Liver (tissue), 9 donors: ENCODE data around the gene CA11. TPM values are rescaled to one million over a fixed set of nuclear protein-coding genes. Genes with fewer than 3 reads are reported as not detected.
A peak's percentile ranks its signal among the peaks of the same experiment; 100 is the strongest.

Experiments
- DNase-seq: peaks from one replicate; pipeline ENCODE4 v3.0.0-alpha.2; 2017; ENCODE audit warnings: low spot score
- H3K27ac ChIP-seq, 2 donors: one replicate each; pipeline ENCODE4 v1.7.0; 2013; ENCODE audit warnings: inconsistent platforms in 2 of 2, low read length in 2 of 2, control low read depth in 1 of 2, low read depth in 1 of 2, mild to moderate bottlenecking in 1 of 2
- H3K27me3 ChIP-seq, 4 donors: one replicate each; pipeline versions ENCODE4 v1.6.1 to v1.7.0; 2013; ENCODE audit warnings: low read length in 3 of 4, inconsistent platforms in 1 of 4, mild to moderate bottlenecking in 1 of 4, moderate library complexity in 1 of 4; ENCODE audit not compliant: control insufficient read depth in 4 of 4, insufficient read depth in 4 of 4
- H3K36me3 ChIP-seq, 4 donors: one replicate each; pipeline versions ENCODE4 v1.6.1 to v1.7.0; 2013; ENCODE audit warnings: low read length in 3 of 4, mild to moderate bottlenecking in 3 of 4, low read depth in 1 of 4, moderate library complexity in 1 of 4; ENCODE audit not compliant: control insufficient read depth in 4 of 4, insufficient read depth in 3 of 4
- H3K4me1 ChIP-seq, 4 donors: one replicate each; pipeline versions ENCODE4 v1.6.1 to v1.7.0; 2013; ENCODE audit warnings: low read length in 3 of 4, mild to moderate bottlenecking in 3 of 4, moderate library complexity in 1 of 4; ENCODE audit not compliant: control insufficient read depth in 4 of 4, insufficient read depth in 4 of 4
- H3K4me3 ChIP-seq, 3 donors: one replicate each; pipeline versions ENCODE4 v1.6.1 to v1.7.0; 2013; ENCODE audit warnings: low read length in 3 of 3, control low read depth in 1 of 3, low read depth in 1 of 3, mild to moderate bottlenecking in 1 of 3
- H3K9ac ChIP-seq, 2 donors: one replicate each; pipeline ENCODE4 v1.7.0; 2013; ENCODE audit warnings: low read length in 2 of 2, mild to moderate bottlenecking in 2 of 2, moderate library complexity in 2 of 2, control low read depth in 1 of 2, low read depth in 1 of 2
- H3K9me3 ChIP-seq, 4 donors: one replicate each; pipeline versions ENCODE4 v1.6.1 to v1.7.0; 2013; ENCODE audit warnings: low read length in 3 of 4; ENCODE audit not compliant: control insufficient read depth in 4 of 4
- ATF3 ChIP-seq: IDR thresholded peaks from 2 replicates; pipeline ENCODE4 v1.6.1; 2016; ENCODE audit warnings: antibody characterized with exemption
- CTCF ChIP-seq: fragments of 150-350 bp; IDR thresholded peaks from 2 replicates; pipeline ENCODE4 v1.5.1; 2017; ENCODE audit warnings: improper control_type of control experiment, low read depth, low read length; ENCODE audit not compliant: missing input control
- EGR1 ChIP-seq, 2 donors: IDR thresholded peaks; 2 replicates each; pipeline ENCODE4 v1.6.1; 2016 to 2018; ENCODE audit warnings: antibody characterized with exemption in 2 of 2, low read depth in 2 of 2
- FOXA1 ChIP-seq: IDR thresholded peaks from 2 replicates; pipeline ENCODE4 v1.6.1; 2016; ENCODE audit warnings: antibody characterized with exemption
- FOXA2 ChIP-seq: IDR thresholded peaks from 2 replicates; pipeline ENCODE4 v1.6.1; 2016; ENCODE audit warnings: antibody characterized with exemption
- GABPA ChIP-seq, 2 donors: IDR thresholded peaks in 1 of 2; conservative IDR thresholded peaks in 1 of 2; 2 replicates each; pipeline ENCODE4 v1.6.1; 2016; ENCODE audit warnings: antibody characterized with exemption in 2 of 2, mild to moderate bottlenecking in 1 of 2, moderate library complexity in 1 of 2
- HNF4A ChIP-seq, 2 donors: conservative IDR thresholded peaks; 2 replicates each; pipeline ENCODE4 v1.6.1; 2016; ENCODE audit warnings: antibody characterized with exemption in 2 of 2, mild to moderate bottlenecking in 2 of 2
- HNF4G ChIP-seq: IDR thresholded peaks from 2 replicates; pipeline ENCODE4 v1.6.1; 2016; ENCODE audit warnings: antibody characterized with exemption
- JUND ChIP-seq, 2 donors: IDR thresholded peaks; 2 replicates each; pipeline ENCODE4 v1.6.1; 2016; ENCODE audit warnings: antibody characterized with exemption in 2 of 2
- NR2F2 ChIP-seq: IDR thresholded peaks from 2 replicates; pipeline ENCODE4 v1.6.1; 2016; ENCODE audit warnings: antibody characterized with exemption
- RAD21 ChIP-seq, 2 donors: IDR thresholded peaks; 2 replicates each; pipeline ENCODE4 v1.6.1; 2016; ENCODE audit warnings: antibody characterized with exemption in 2 of 2, mild to moderate bottlenecking in 2 of 2
- REST ChIP-seq: IDR thresholded peaks from 2 replicates; pipeline ENCODE4 v1.6.1; 2016; ENCODE audit warnings: antibody characterized with exemption, mild to moderate bottlenecking
- RXRA ChIP-seq, 2 donors: IDR thresholded peaks; 2 replicates each; pipeline ENCODE4 v1.6.1; 2017 to 2018; ENCODE audit warnings: antibody characterized with exemption in 2 of 2, mild to moderate bottlenecking in 1 of 2
- SP1 ChIP-seq: IDR thresholded peaks from 2 replicates; pipeline ENCODE4 v1.6.1; 2018; ENCODE audit warnings: antibody characterized with exemption, mild to moderate bottlenecking
- TAF1 ChIP-seq: conservative IDR thresholded peaks from 2 replicates; pipeline ENCODE4 v1.6.1; 2016; ENCODE audit warnings: antibody characterized with exemption, mild to moderate bottlenecking
- YY1 ChIP-seq: IDR thresholded peaks from 2 replicates; pipeline ENCODE4 v1.6.1; 2016; ENCODE audit warnings: antibody characterized with exemption, mild to moderate bottlenecking
- ZBTB33 ChIP-seq: IDR thresholded peaks from 2 replicates; pipeline ENCODE4 v1.6.1; 2016; ENCODE audit warnings: antibody characterized with exemption
- WGBS: extraction: QIAGEN DNeasy Blood & Tissue Kit; methylation state at CpG from one replicate; pipeline ENCODE4 v1.1.7; 2013; 5-methylcytosine and 5-hydroxymethylcytosine counted together
- polyA plus RNA-seq, 2 donors: library from polyadenylated mRNA; stranded (reverse) in 1 of 2; unstranded in 1 of 2; fragments of 200-250 nt in 1 of 2; fragments of >200 nt in 1 of 2; fragmentation: Nextera tagmentation in 1 of 2; extraction: Ambion mirVana in 1 of 2; gene quantifications; one replicate each; pipeline versions ENCODE4 v1.2.1 to v1.2.3, GENCODE V29; 2013 to 2015
- total RNA-seq, 2 donors: library from RNA; depleted of rRNA; stranded (reverse); fragments of >200 nt; gene quantifications; one replicate each; pipeline ENCODE4 v1.2.3, GENCODE V29; 2014
- TF ChIP-seq, protein P1 (sequence below): IDR thresholded peaks from 2 replicates; pipeline ENCODE4 v1.6.1; 2016; ENCODE audit warnings: antibody characterized with exemption
- donor health status: healthy.
- donor health status: healthy.
- donor health status: healthy.
- donor health status: healthy.
- donor health status: healthy.

Gene CA11
- total and polyA plus RNA-seq, 4 donors = 0.09 to 1.1 (median 0.34) TPM

- no peak for TF ChIP-seq CTCF
- TF ChIP-seq JUND (IDR thresholded peaks at IDR 0.05) = no peak
- TF ChIP-seq NR2F2 = no peak
- TF ChIP-seq, protein P1, sequence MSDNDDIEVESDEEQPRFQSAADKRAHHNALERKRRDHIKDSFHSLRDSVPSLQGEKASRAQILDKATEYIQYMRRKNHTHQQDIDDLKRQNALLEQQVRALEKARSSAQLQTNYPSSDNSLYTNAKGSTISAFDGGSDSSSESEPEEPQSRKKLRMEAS = no peak
- no peak for TF ChIP-seq EGR1 (IDR thresholded peaks at IDR 0.05; ENCODE audit: low read depth in 2 of 2)
- no peak for TF ChIP-seq TAF1
- no peak for TF ChIP-seq HNF4G
- no peak for TF ChIP-seq FOXA2
- TF ChIP-seq RXRA (IDR thresholded peaks at IDR 0.05) = no peak
Measured at GRCh38 chr19:48624067-48624594, 21.9 kb downstream of the CA11 start (continued).

DNA sequence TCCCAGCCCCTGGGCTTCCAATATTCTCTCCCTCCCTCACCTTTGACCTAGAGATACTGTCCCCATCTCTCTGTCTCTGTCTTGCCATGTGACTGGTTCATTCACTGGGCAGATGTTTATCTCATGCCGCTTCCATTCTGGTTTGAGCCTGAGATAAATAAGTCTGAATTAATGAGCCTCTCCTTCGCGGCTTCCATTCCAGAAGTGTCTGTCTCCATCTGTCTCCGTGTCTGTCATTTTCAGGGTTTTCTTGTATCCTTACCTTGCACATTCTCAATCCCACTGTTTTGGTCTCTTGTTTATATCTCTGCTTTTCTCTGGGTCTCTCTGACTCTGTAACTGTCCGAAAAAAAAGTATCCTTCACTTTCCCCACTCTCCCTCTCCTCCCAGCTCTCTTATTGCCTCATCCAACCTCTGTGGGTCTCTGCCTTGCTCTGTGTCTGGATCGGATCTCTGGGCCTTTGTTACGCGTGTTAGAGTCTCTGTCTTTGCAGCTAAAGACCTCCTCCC, 22.4 kb downstream of the CA11 start:
- Histone ChIP-seq H3K4me3 (peak overlapping the region in 1 of 3 donors; percentile 60), H3K9ac (peak overlapping the region; percentile 42 to 66), H3K27ac (peak overlapping the region; percentile 58 to 76), H3K27me3 (no peaks in the 10 kb centered on the region), H3K4me1 (peaks cover 8 to 60% (median 45%) of the 10 kb centered on the region in 4 donors), H3K9me3 (no peaks in the 10 kb centered on the region), H3K36me3 (no peaks in the 10 kb centered on the region)
- peak; percentile 35 for DNase-seq
- 47% methylated on average over 8 of the region's 8 CpGs for WGBS
- no peak for TF ChIP-seq NR2F2
- no peak for TF ChIP-seq EGR1 (IDR thresholded peaks at IDR 0.05; ENCODE audit: low read depth in 2 of 2)
- no peak for TF ChIP-seq FOXA1
- TF ChIP-seq RAD21 (IDR thresholded peaks at IDR 0.05) = no peak
- no peak for TF ChIP-seq HNF4A (conservative IDR thresholded peaks at IDR 0.05)
- TF ChIP-seq YY1 = no peak
- no peak for TF ChIP-seq ZBTB33
- TF ChIP-seq REST = no peak
- TF ChIP-seq GABPA (IDR thresholded peaks at IDR 0.05 in 1 of 2, conservative IDR thresholded peaks at IDR 0.05 in 1 of 2) = no peak
- no peak for TF ChIP-seq JUND (IDR thresholded peaks at IDR 0.05)
- TF ChIP-seq HNF4G = no peak
- no peak for TF ChIP-seq ATF3
- TF ChIP-seq CTCF = no peak
- no peak for TF ChIP-seq FOXA2
- no peak for TF ChIP-seq SP1
- no peak for TF ChIP-seq TAF1
